ENCODE measurements around the gene RCAN2.

DNA sequence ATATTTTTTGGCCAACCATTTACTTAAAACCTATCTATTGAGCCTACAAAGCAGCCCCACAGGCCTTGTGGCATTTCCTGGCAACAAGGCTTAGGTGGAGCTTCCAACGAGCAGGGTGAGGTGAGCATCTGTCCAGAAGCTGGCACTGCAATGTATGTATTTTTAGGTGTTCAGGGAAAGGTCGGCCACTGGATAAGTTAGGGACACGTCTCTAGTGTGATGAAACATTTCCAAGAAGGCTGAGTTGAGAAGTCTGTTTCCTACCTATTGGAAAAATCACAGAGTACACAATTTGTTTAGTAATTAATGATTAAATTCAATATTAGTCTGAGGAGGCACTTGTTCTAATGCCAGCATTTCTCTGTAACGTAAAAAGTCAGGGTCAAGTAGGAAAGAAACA, 17.8 kb upstream of the RCAN2 start:
- TF ChIP-seq, protein P1, sequence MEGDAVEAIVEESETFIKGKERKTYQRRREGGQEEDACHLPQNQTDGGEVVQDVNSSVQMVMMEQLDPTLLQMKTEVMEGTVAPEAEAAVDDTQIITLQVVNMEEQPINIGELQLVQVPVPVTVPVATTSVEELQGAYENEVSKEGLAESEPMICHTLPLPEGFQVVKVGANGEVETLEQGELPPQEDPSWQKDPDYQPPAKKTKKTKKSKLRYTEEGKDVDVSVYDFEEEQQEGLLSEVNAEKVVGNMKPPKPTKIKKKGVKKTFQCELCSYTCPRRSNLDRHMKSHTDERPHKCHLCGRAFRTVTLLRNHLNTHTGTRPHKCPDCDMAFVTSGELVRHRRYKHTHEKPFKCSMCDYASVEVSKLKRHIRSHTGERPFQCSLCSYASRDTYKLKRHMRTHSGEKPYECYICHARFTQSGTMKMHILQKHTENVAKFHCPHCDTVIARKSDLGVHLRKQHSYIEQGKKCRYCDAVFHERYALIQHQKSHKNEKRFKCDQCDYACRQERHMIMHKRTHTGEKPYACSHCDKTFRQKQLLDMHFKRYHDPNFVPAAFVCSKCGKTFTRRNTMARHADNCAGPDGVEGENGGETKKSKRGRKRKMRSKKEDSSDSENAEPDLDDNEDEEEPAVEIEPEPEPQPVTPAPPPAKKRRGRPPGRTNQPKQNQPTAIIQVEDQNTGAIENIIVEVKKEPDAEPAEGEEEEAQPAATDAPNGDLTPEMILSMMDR (IDR thresholded peaks at IDR 0.05; ENCODE audit: poor library complexity, severe bottlenecking): no peak
- TF ChIP-seq EP300 (conservative IDR thresholded peaks at IDR 0.05; ENCODE audit: poor library complexity, severe bottlenecking): no peak
- TF ChIP-seq, protein P2, sequence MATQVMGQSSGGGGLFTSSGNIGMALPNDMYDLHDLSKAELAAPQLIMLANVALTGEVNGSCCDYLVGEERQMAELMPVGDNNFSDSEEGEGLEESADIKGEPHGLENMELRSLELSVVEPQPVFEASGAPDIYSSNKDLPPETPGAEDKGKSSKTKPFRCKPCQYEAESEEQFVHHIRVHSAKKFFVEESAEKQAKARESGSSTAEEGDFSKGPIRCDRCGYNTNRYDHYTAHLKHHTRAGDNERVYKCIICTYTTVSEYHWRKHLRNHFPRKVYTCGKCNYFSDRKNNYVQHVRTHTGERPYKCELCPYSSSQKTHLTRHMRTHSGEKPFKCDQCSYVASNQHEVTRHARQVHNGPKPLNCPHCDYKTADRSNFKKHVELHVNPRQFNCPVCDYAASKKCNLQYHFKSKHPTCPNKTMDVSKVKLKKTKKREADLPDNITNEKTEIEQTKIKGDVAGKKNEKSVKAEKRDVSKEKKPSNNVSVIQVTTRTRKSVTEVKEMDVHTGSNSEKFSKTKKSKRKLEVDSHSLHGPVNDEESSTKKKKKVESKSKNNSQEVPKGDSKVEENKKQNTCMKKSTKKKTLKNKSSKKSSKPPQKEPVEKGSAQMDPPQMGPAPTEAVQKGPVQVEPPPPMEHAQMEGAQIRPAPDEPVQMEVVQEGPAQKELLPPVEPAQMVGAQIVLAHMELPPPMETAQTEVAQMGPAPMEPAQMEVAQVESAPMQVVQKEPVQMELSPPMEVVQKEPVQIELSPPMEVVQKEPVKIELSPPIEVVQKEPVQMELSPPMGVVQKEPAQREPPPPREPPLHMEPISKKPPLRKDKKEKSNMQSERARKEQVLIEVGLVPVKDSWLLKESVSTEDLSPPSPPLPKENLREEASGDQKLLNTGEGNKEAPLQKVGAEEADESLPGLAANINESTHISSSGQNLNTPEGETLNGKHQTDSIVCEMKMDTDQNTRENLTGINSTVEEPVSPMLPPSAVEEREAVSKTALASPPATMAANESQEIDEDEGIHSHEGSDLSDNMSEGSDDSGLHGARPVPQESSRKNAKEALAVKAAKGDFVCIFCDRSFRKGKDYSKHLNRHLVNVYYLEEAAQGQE (IDR thresholded peaks at IDR 0.05; ENCODE audit: borderline replicate concordance): no peak
- no peak for TF ChIP-seq POLR2AphosphoS5 (IDR thresholded peaks at IDR 0.05)
- no peak for TF ChIP-seq MXI1 (conservative IDR thresholded peaks at IDR 0.05; ENCODE audit: poor library complexity, severe bottlenecking)
